GM12892 (cell line): ENCODE measurements around the gene KIF16B.

ENCODE experiments used
- POLR2AphosphoS5 ChIP-seq: IDR thresholded peaks from 2 replicates; pipeline ENCODE4 v1.6.1; 2011; ENCODE audit warnings: low read depth, low read length, control low read depth
- TAF1 ChIP-seq: IDR thresholded peaks from 2 replicates; pipeline ENCODE4 v1.6.1; 2011; ENCODE audit warnings: low read depth, mild to moderate bottlenecking, control low read depth, low read length, borderline replicate concordance

GRCh38 chr20:16437387-16437996, 135.8 kb downstream of the KIF16B start:
- TF ChIP-seq POLR2AphosphoS5 (no peak), TAF1 (no peak)
